DOHH2 (cell line): ENCODE measurements around the gene FAM181A.

Experiments used
- H3F3A ChIP-seq: fragments of 200-600 bp; sonication (generic), shearing (Covaris generic); 2 replicates; pipeline ENCODE4 v1.6.0; 2016; ENCODE audit warnings: antibody characterized with exemption, mild to moderate bottlenecking; ENCODE audit not compliant: control insufficient read depth, insufficient read depth
- H3K27ac ChIP-seq: fragments of 200-600 bp; sonication (generic); 2 replicates; pipeline ENCODE4 v1.5.1; 2014; ENCODE audit warnings: low read depth, mild to moderate bottlenecking, low read length, moderate library complexity
- H3K27me3 ChIP-seq: fragments of 200-600 bp; sonication (generic); 2 replicates; pipeline ENCODE4 v1.6.1; 2014; ENCODE audit warnings: mild to moderate bottlenecking, low read length, mixed read lengths; ENCODE audit not compliant: control insufficient read depth
- H3K36me3 ChIP-seq: fragments of 200-600 bp; sonication (generic); 2 replicates; pipeline ENCODE4 v1.6.1; 2014; ENCODE audit warnings: mild to moderate bottlenecking, low read length, moderate library complexity, mixed read lengths; ENCODE audit not compliant: control insufficient read depth
- H3K4me1 ChIP-seq: fragments of 200-600 bp; sonication (generic); 2 replicates; pipeline ENCODE4 v1.6.1; 2014; ENCODE audit warnings: mild to moderate bottlenecking, low read length, mixed read lengths; ENCODE audit not compliant: control insufficient read depth
- H3K4me2 ChIP-seq: fragments of 200-600 bp; sonication (generic); 2 replicates; pipeline ENCODE4 v1.6.0; 2014; ENCODE audit warnings: mild to moderate bottlenecking, low read length, moderate library complexity
- H3K4me3 ChIP-seq: fragments of 200-600 bp; sonication (generic); 2 replicates; pipeline ENCODE4 v1.5.1; 2014; ENCODE audit warnings: mild to moderate bottlenecking, low read length, mixed read lengths
- H3K79me2 ChIP-seq: fragments of 200-600 bp; sonication (generic); 2 replicates; pipeline ENCODE4 v1.6.1; 2014; ENCODE audit warnings: mild to moderate bottlenecking, low read length, mixed read lengths; ENCODE audit not compliant: control insufficient read depth
- H3K9me2 ChIP-seq: fragments of 200-600 bp; sonication (generic); replicated peaks from 2 replicates; pipeline ENCODE4 v1.6.1; 2014; ENCODE audit warnings: mild to moderate bottlenecking, low read length, mixed read lengths; ENCODE audit not compliant: control insufficient read depth
- H3K9me3 ChIP-seq: fragments of 200-600 bp; sonication (generic); 2 replicates; pipeline ENCODE4 v1.6.1; 2014; ENCODE audit warnings: antibody characterized with exemption, low read length, mixed read lengths; ENCODE audit not compliant: control insufficient read depth, insufficient read depth
- H4K20me1 ChIP-seq: fragments of 200-600 bp; sonication (generic); 2 replicates; pipeline ENCODE4 v1.6.0; 2014; ENCODE audit warnings: low read depth, mild to moderate bottlenecking, antibody characterized with exemption, low read length, moderate library complexity; ENCODE audit not compliant: control insufficient read depth, insufficient read depth
- EZH2phosphoT487 ChIP-seq: fragments of 200-600 bp; sonication (generic); IDR thresholded peaks from 2 replicates; pipeline ENCODE4 v1.6.1; 2017; ENCODE audit warnings: borderline replicate concordance, mild to moderate bottlenecking, antibody characterized with exemption, low read length, moderate library complexity, mixed read lengths
- TF ChIP-seq, protein P1 (sequence below): fragments of 200-600 bp; sonication (generic); IDR thresholded peaks from one replicate; pipeline ENCODE4 v1.5.1; 2014; ENCODE audit warnings: antibody characterized with exemption, mild to moderate bottlenecking, low read depth, low read length; ENCODE audit not compliant: poor library complexity, severe bottlenecking

FAM181A gene

DNA sequence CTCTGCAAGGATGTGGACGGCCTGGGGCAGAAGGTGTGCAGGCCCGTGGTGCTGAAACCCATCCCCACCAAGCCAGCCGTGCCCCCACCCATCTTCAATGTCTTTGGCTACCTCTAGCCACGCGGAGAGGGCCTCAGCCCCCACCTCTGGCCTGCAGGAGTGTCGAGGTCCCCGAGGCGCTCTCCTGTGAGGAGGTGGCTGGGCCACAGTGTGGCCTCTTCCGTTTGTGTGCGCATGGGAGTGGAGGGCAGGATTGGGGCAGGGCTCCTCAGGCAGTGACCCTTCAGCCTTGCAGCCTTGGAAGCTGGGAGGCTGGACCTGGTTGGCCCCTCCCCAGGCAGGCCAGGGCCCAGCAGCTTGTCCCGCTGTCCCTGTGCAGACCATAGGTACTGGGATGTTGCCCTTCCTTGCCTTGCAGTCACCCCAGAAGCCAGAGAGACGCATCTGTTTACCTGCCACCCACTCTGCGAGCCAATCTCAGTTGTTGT, 1.9 kb downstream of the FAM181A start:
- Histone ChIP-seq H3F3A (no peaks in the 10 kb centered on the region), H3K9me3 (no peaks in the 10 kb centered on the region), H4K20me1 (no peaks in the 10 kb centered on the region), H3K27me3 (no peaks in the 10 kb centered on the region), H3K4me2 (no peak overlapping the region), H3K9me2 (no peaks in the 10 kb centered on the region), H3K4me1 (no peaks in the 10 kb centered on the region), H3K36me3 (no peaks in the 10 kb centered on the region), H3K79me2 (no peaks in the 10 kb centered on the region), H3K27ac (no peak overlapping the region), H3K4me3 (no peak overlapping the region)
- no peak for TF ChIP-seq EZH2phosphoT487
- TF ChIP-seq, protein P1, sequence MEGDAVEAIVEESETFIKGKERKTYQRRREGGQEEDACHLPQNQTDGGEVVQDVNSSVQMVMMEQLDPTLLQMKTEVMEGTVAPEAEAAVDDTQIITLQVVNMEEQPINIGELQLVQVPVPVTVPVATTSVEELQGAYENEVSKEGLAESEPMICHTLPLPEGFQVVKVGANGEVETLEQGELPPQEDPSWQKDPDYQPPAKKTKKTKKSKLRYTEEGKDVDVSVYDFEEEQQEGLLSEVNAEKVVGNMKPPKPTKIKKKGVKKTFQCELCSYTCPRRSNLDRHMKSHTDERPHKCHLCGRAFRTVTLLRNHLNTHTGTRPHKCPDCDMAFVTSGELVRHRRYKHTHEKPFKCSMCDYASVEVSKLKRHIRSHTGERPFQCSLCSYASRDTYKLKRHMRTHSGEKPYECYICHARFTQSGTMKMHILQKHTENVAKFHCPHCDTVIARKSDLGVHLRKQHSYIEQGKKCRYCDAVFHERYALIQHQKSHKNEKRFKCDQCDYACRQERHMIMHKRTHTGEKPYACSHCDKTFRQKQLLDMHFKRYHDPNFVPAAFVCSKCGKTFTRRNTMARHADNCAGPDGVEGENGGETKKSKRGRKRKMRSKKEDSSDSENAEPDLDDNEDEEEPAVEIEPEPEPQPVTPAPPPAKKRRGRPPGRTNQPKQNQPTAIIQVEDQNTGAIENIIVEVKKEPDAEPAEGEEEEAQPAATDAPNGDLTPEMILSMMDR, result no peak

DNA sequence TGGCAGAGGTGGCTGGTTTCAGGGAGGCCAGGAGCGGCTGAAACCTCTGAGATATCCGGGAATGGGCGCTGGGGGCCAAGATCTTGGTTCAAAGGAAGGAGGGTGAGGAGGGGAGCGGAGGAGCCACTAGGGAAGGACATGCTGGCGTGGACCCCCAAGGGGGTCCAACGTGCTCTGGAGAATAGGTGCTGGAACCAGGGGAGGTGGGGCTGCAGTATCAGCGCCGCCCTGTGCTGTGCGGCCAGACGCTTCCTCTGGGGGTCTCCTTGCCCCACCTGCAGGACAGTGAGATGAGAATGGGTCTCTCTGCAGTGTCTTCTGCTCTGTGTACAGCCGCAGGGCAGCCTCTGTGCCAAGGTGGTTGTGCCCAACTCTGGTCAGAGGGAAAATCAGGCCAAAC, 2.5 kb downstream of the FAM181A start:
- Histone ChIP-seq H3K4me2 (no peak overlapping the region), H4K20me1 (no peaks in the 10 kb centered on the region), H3K36me3 (no peaks in the 10 kb centered on the region), H3K4me1 (no peaks in the 10 kb centered on the region), H3K9me3 (no peaks in the 10 kb centered on the region), H3K27me3 (no peaks in the 10 kb centered on the region), H3F3A (no peaks in the 10 kb centered on the region), H3K79me2 (no peaks in the 10 kb centered on the region), H3K4me3 (no peak overlapping the region), H3K9me2 (no peaks in the 10 kb centered on the region), H3K27ac (no peak overlapping the region)
- no peak for TF ChIP-seq EZH2phosphoT487
- TF ChIP-seq, protein P1, result no peak

DNA sequence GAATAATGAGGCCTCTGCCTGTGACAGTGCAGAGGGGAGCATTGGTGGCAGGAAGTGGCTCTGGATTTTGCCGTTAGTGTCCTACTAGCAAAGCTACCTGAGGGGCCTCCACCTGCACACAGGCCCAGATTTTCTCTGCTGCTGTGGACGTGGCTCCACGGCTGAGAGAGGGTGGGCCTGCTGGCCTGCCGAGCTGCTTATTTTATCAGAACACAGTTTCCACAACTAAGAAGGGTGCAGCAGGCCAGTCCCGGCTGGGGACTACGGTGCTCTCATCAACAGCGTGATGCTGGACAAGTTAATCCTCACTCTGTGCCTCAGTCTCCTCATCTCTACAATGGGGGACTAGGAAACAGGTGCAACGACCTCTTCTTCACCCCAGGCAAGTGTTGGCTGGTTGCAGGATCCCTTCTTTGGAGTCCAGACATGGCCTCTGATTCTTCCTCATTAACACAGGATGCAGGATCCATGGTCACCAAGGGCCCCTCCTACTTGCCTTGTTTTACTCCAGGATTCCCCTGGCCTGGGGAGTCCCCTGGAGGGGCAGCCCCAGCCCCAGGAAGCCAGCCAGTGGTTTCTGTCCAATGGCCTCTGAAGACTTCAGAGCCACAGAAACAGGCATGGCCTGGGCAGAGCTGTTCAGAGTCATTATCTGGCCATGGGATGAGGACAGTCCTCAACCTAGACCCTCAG, 3.3 kb downstream of the FAM181A start:
- H3K79me2 ChIP-seq, result no peaks in the 10 kb centered on the region
- no peak overlapping the region for H3K4me3 ChIP-seq
- no peaks in the 10 kb centered on the region for H3K9me3 ChIP-seq
- no peaks in the 10 kb centered on the region for H4K20me1 ChIP-seq
- TF ChIP-seq, protein P1, result no peak
- TF ChIP-seq EZH2phosphoT487, result no peak
- H3K4me2 ChIP-seq, result no peak overlapping the region
- H3K27me3 ChIP-seq, result no peaks in the 10 kb centered on the region
- no peak overlapping the region for H3K27ac ChIP-seq
- no peaks in the 10 kb centered on the region for H3K4me1 ChIP-seq
- H3K36me3 ChIP-seq, result no peaks in the 10 kb centered on the region
- H3F3A ChIP-seq, result no peaks in the 10 kb centered on the region
- no peaks in the 10 kb centered on the region for H3K9me2 ChIP-seq
